ACC112 (cell line): ENCODE data around the gene EFL1.
"Not testable (repeated sequence)": the region's sequence is repeated elsewhere in the genome, so short reads cannot be mapped to it uniquely, and the experiment has no call there.

Experiments used
- H2AFZ ChIP-seq: fragments of 200-600 bp; sonication (generic); one replicate; pipeline ENCODE4 v1.6.0; 2017; ENCODE audit warnings: antibody characterized with exemption, low read length; ENCODE audit not compliant: unreplicated experiment
- H3K27ac ChIP-seq: fragments of 200-600 bp; sonication (generic); 2 replicates; pipeline ENCODE4 v1.5.1; 2014; ENCODE audit warnings: low read depth, mild to moderate bottlenecking, antibody characterized with exemption, low read length, moderate library complexity
- H3K27me3 ChIP-seq: fragments of 200-600 bp; sonication (generic); 2 replicates; pipeline ENCODE4 v1.6.1; 2014; ENCODE audit warnings: mild to moderate bottlenecking, antibody characterized with exemption, low read length, moderate library complexity, mixed read lengths; ENCODE audit not compliant: insufficient read depth
- H3K36me3 ChIP-seq: fragments of 200-600 bp; sonication (generic); 2 replicates; pipeline ENCODE4 v1.6.1; 2016; ENCODE audit warnings: mild to moderate bottlenecking, antibody characterized with exemption, low read length, moderate library complexity, mixed read lengths; ENCODE audit not compliant: insufficient read depth
- H3K4me1 ChIP-seq: fragments of 200-600 bp; sonication (generic); one replicate; pipeline ENCODE4 v1.6.1; 2016; ENCODE audit warnings: low read length, mixed read lengths; ENCODE audit not compliant: insufficient read depth, unreplicated experiment, control insufficient read depth
- H3K4me3 ChIP-seq: fragments of 200-600 bp; sonication (generic); 2 replicates; pipeline ENCODE4 v1.5.1; 2014; ENCODE audit warnings: mild to moderate bottlenecking, low read depth, low read length
- H3K79me2 ChIP-seq: fragments of 200-600 bp; sonication (generic); one replicate; pipeline ENCODE4 v1.6.0; 2016; ENCODE audit warnings: low read length; ENCODE audit not compliant: control insufficient read depth, unreplicated experiment, insufficient read depth

EFL1 gene

GRCh38 chr15:82281276-82281675 lies 18.7 kb upstream of the EFL1 start:
- not testable (repeated sequence) for H3K4me3 ChIP-seq, H3K4me1 ChIP-seq, H3K79me2 ChIP-seq, H3K27ac ChIP-seq, H3K27me3 ChIP-seq, H2AFZ ChIP-seq, H3K36me3 ChIP-seq

GRCh38 chr15:82275410-82275809 lies 12.9 kb upstream of the EFL1 start:
- Histone ChIP-seq H3K27ac (no peak overlapping the region), H3K4me3 (no peak overlapping the region), H2AFZ (no peak overlapping the region), H3K27me3 (peaks cover 6% of the 10 kb centered on the region), H3K36me3 (no peaks in the 10 kb centered on the region), H3K79me2 (no peaks in the 10 kb centered on the region), H3K4me1 (no peaks in the 10 kb centered on the region)

GRCh38 chr15:82272154-82272553 lies 9.6 kb upstream of the EFL1 start:
- Histone ChIP-seq H3K79me2 (no peaks in the 10 kb centered on the region), H3K4me1 (no peaks in the 10 kb centered on the region), H3K4me3 (no peak overlapping the region), H3K36me3 (no peaks in the 10 kb centered on the region), H3K27ac (no peak overlapping the region), H2AFZ (no peak overlapping the region), H3K27me3 (peaks cover 6% of the 10 kb centered on the region)

- H3K36me3 ChIP-seq, H2AFZ ChIP-seq, H3K27ac ChIP-seq, H3K79me2 ChIP-seq, H3K4me1 ChIP-seq, H3K4me3 ChIP-seq, H3K27me3 ChIP-seq: not testable (repeated sequence)
These were observed 5.9 kb upstream of the EFL1 start for GRCh38 chr15:82268454-82268853.

- not testable (repeated sequence) for H3K79me2 ChIP-seq, H3K4me1 ChIP-seq, H3K36me3 ChIP-seq, H3K27me3 ChIP-seq, H2AFZ ChIP-seq, H3K27ac ChIP-seq, H3K4me3 ChIP-seq
These were observed 4.6 kb upstream of the EFL1 start for GRCh38 chr15:82267137-82267536.

GRCh38 chr15:82263350-82263749 lies 816 bp upstream of the EFL1 start:
- H2AFZ ChIP-seq = peak overlapping the region; percentile 86
- no peak overlapping the region for H3K27ac ChIP-seq
- peak overlapping the region; percentile 81 for H3K4me3 ChIP-seq
- peaks cover 11% of the 10 kb centered on the region; the same call in 1 of the 2 replicates for H3K36me3 ChIP-seq
- peaks cover 13% of the 10 kb centered on the region for H3K4me1 ChIP-seq
- no peaks in the 10 kb centered on the region for H3K27me3 ChIP-seq
- peaks cover 26% of the 10 kb centered on the region for H3K79me2 ChIP-seq

- peaks cover 26% of the 10 kb centered on the region for H3K79me2 ChIP-seq
- peak overlapping the region; percentile 83 for H3K27ac ChIP-seq
- peak overlapping the region; percentile 81 for H3K4me3 ChIP-seq
- H3K27me3 ChIP-seq = not testable (repeated sequence)
- peaks cover 13% of the 10 kb centered on the region for H3K4me1 ChIP-seq
- peak overlapping the region; percentile 81 for H2AFZ ChIP-seq
- H3K36me3 ChIP-seq = peaks cover 11% of the 10 kb centered on the region; the same call in 1 of the 2 replicates
These were observed 740 bp downstream of the EFL1 start for GRCh38 chr15:82261566-82262421.

GRCh38 chr15:82248261-82248660 lies 14.3 kb downstream of the EFL1 start:
- H3K79me2 ChIP-seq, H2AFZ ChIP-seq: not testable (repeated sequence)

GRCh38 chr15:82245956-82246355 lies 16.6 kb downstream of the EFL1 start:
- not testable (repeated sequence) for H3K36me3 ChIP-seq, H3K79me2 ChIP-seq, H3K27ac ChIP-seq, H3K4me3 ChIP-seq, H3K4me1 ChIP-seq, H3K27me3 ChIP-seq, H2AFZ ChIP-seq

More at GRCh38 chr15:82248261-82248660, 14.3 kb downstream of the EFL1 start:
- not testable (repeated sequence) for H3K27ac ChIP-seq, H3K4me3 ChIP-seq, H3K4me1 ChIP-seq, H3K27me3 ChIP-seq, H3K36me3 ChIP-seq

- not testable (repeated sequence) for H3K27ac ChIP-seq, H3K4me3 ChIP-seq, H2AFZ ChIP-seq, H3K79me2 ChIP-seq, H3K4me1 ChIP-seq, H3K27me3 ChIP-seq
- H3K36me3 ChIP-seq = peaks cover 12% of the 10 kb centered on the region; the same call in 1 of the 2 replicates
These were observed 18.9 kb downstream of the EFL1 start for GRCh38 chr15:82243644-82244043.

GRCh38 chr15:82241836-82242499 lies 20.6 kb downstream of the EFL1 start:
- not testable (repeated sequence) for H3K79me2 ChIP-seq, H3K4me1 ChIP-seq, H3K27me3 ChIP-seq
- Histone ChIP-seq H3K27ac (peak overlapping the region; percentile 39; the same call in 1 of the 2 replicates), H3K36me3 (peaks cover 12% of the 10 kb centered on the region; the same call in 1 of the 2 replicates), H3K4me3 (peak overlapping the region; percentile 43; the same call in 1 of the 2 replicates), H2AFZ (peak overlapping the region; percentile 21)
